ENCODE results near the gene CD247.

CD247 gene

GRCh38 chr1:167457936-167458584 is 60.3 kb downstream of the CD247 start:
- DNase-seq, result no peak

DNA sequence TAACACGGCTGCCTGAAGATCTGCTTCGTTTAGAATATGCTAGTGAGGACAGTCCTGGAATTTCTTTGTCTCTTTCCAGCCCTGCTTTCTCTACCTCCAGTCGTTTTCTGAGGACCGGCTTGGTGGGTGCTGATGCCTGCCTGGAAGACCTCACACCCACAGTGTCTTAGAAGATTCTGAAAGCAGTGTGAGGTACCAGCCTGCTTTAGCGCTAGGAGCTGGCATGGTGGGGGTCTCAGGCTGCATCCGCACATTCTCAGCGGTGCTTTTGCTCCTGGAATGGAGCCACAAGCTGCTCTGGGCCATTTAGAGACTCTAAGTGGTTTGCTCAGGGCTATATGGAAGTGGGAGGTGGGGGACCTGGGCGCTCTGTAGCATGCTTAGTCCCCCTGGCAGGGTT is 61.4 kb downstream of the CD247 start:
- no peak for DNase-seq

DNA sequence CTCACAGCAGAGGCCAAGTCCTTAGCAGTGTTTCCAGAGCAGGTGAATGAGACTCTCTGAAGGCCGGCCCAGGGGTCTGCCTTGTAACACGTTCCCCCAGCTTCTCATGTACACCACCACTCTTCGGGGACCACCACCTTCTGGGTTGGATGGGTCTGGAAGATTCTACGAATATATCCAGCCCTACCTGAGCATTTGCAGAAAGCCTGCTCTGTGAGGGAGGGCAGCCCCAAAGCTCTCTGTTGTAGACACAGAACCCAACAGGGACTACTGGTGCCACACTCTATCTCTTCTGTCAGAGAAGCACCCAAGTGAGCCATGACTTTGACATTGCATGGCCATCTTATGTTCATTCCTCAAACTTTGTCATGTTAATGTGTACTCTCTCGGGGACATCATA is 61.8 kb downstream of the CD247 start:
- DNase-seq, result no peak

GRCh38 chr1:167455786-167456446 is 62.4 kb downstream of the CD247 start:
- DNase-seq, result no peak

DNA sequence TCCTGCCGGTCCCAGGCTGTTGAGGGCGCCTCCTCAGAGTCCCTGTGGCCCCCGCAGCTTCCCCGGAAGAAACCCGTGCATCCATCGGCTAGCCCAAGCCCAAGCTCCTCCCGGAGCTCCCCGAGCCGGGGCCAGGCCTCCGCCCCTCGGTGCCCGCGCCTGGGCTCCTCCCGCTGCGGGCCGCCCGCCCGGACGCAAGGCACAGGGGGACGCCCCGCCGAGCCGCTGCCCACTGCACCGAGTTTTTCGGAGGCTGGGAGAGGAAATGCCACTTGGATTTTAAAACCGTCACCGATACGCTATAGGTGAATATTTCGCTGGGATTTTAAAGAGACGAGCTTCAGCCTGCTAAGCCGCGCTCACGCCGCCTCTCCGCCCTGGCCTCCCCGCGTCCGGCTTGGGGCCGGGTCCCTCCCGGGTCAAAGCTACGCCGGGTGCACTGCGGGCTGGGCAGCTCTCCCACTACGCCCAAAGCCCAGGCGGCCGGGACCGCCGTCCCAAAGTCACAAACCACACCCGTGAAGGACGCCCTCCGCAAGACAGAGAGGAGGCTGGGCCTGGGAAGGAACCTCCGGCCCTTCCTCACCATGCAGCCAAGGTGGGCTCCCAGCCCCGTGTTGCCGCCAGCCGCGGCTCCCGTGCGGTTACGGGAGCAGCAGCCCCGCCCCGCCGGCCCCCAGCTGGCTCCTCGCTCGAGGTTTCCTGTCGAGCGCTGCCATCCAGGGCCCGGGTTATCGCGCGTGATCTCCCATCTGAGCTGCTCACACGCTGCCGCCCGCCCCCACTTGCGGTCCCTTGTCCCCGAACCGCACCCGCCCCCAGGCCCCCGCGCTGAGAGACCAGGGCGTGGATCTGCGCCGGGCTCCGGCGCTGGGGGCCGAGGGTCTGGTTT is 63.2 kb downstream of the CD247 start:
- peak; percentile 28 to 33 for DNase-seq

DNA sequence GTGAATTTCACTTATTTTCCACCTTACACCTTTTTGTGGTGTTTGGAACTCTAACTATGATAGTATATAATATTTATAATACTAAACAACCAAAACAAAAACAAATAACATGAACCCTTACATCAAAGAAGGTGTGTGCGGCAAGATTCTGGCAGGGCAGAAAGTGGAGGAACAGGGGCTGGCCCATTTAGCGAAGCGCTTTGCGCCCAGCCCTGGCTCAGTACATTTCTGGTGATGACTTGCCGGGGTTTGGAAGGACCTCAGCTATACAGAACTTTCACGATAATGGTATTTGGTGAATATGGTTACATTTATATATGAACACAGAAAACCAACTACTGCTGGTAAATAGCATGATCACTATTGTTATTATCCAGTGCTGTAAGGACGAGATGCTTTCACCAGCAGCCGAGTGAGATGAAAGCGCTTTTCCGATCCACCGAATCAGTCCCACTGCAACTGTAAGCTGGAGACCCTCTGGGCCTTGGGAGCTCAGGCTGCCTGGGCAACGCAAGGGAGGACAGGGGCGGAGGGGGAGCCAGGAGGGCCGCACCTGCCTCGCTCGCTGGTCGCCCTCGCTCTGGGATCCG is 63.9 kb downstream of the CD247 start:
- no peak for DNase-seq

DNA sequence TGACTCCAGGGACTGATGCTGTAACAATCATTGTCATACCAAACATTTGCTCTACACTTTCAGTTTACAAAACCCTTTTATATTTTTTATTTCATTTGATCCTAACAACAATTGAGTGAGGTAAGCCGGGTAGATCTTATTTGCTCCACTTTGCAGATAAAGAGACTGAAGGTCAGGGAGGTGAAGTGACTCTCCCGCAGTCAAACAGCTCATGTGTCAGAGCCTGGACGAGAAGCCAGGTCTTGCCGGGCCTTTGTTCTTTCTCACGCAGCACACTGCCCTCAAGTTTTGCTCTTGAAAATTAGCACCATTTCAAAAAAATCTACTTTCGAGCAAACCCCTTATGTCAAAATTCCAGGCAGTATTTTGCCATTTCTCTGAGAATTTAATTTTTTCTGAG is 65.2 kb downstream of the CD247 start:
- DNase-seq, result no peak

- DNase-seq, result no peak
Observed at GRCh38 chr1:167452483-167452882, 65.8 kb downstream of the CD247 start.

- no peak for DNase-seq
Observed at GRCh38 chr1:167450843-167451242, 67.5 kb downstream of the CD247 start.

GRCh38 chr1:167447521-167448136 is 70.7 kb downstream of the CD247 start:
- DNase-seq, result peak; percentile 70 to 83

DNA sequence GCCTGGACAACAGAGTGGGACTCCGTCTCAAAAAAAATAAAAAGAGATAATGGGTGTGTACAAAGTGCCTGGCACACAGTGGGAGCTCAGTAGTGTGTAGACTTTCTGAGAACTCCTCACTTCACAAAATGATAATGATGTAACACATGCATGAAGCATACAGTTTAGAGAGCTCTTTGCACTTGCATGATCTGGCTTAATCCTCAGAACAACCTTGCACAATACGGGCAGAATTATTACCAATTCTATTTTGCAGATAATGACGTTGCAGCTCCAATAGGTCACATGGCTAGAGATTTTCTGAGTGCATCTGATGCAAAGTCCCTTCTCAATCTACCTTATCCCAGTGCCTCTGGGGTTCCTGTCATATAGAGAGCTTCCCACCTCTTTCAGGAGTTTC is 71.4 kb downstream of the CD247 start:
- DNase-seq, result peak; percentile 15 to 43

DNA sequence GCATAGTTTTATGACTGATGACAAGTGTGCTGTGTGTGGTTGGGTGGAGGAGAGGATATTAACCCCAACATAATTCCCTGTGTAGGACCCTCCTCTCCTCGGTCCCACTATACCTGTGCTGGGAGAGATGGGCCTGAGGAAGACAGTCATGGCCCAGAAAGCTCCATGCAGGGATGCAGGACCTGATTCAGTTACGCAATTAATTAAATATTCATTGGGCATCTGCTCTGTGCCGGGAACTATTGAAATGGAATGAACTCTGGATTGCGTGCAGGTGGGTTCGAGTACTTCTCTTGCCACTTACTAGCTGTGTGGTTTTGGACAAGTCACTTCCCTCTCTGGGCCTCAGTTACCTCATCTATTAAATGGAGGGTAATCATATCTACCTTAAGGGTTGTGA is 74.6 kb downstream of the CD247 start:
- no peak for DNase-seq

- no peak for DNase-seq
Observed at GRCh38 chr1:167442854-167443565, 75.3 kb downstream of the CD247 start.

- peak; percentile 71 to 72 for DNase-seq
Observed at GRCh38 chr1:167442142-167442848, 76.0 kb downstream of the CD247 start.

GRCh38 chr1:167441222-167441621 is 77.1 kb downstream of the CD247 start:
- no peak for DNase-seq

- DNase-seq, result no peak
Observed at GRCh38 chr1:167440776-167441175, 77.6 kb downstream of the CD247 start.

DNA sequence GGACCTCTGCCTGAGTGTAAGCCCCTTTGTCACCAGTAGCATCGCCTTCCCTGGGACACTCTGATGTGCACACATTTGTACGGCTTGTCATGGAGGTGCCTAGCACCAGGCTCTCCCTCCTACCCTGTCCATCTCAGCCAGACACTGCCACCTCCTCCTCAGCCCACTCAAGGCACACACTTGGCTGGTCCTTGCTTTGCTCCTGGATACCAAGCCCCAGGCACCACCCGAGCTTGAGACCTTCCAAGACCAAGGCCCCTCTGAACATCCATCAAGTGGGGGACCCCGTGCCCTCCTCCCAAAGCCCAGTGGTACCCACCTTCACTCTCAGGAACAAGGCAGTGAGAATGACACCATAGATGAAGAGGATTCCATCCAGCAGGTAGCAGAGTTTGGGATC is 78.0 kb downstream of the CD247 start:
- DNase-seq, result no peak

DNA sequence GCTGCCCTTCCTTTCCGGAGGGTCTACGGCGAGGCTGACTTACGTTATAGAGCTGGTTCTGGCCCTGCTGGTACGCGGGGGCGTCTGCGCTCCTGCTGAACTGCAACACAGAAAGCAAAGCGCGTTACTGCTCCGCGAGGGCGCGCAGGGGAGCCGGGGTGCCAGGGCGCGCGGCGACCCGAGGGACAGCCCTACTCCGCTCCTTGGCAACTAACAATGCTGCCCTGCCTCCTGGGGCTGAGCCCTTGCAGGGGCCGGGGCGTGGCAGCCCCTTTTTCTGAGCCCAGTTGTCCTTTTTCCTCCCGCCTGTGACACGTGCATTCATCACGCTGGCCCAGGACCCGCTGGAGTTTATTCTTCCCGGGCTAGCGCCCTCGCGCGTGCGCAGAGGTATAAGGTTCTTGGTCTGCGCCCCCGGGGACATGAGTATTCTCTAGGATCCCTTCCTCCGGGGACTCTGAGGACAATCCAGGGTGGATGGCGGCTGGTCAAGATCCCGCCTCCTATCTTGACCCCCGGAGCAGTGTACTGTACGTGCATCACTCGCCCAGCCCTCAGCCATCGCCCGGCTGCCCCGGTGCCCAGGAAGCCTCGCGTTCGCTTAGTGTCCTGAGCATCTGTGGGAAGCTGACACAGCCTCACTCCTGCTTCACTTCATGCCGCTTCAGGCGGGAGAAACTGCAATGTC is 78.9 kb downstream of the CD247 start:
- DNase-seq, result no peak

- DNase-seq, result no peak
Observed at GRCh38 chr1:167438171-167439138, 79.9 kb downstream of the CD247 start.

DNA sequence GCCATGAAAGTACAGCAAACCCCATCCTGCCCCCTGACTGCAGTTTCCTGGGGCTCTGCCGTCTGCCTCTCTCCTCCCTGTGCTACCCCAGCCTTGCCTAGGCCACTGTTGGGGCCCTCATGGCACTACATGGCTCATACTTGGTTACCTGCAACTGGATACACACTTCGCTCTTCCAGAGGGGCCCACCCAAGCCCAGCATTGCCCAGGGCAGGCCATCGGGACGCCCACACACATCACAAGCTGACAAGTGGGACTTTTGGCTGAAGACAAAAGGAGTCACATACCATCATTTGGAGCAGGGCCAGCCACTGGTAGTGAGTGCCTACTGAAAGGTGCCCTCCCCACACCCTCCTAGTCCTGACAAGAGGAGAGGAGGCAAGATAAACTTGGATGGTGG is 82.8 kb downstream of the CD247 start:
- DNase-seq, result no peak

Measured in AML-193 (cell line).